DOHH2 (cell line): ENCODE data around the gene RABEPK.
"Not testable (repeated sequence)": the region's sequence is repeated elsewhere in the genome, so short reads cannot be mapped to it uniquely, and the experiment has no call there.

ENCODE experiments used
- H3F3A ChIP-seq: fragments of 200-600 bp; sonication (generic), shearing (Covaris generic); 2 replicates; pipeline ENCODE4 v1.6.0; 2016; ENCODE audit warnings: antibody characterized with exemption, mild to moderate bottlenecking; ENCODE audit not compliant: control insufficient read depth, insufficient read depth
- H3K27ac ChIP-seq: fragments of 200-600 bp; sonication (generic); 2 replicates; pipeline ENCODE4 v1.5.1; 2014; ENCODE audit warnings: low read depth, mild to moderate bottlenecking, low read length, moderate library complexity
- H3K27me3 ChIP-seq: fragments of 200-600 bp; sonication (generic); 2 replicates; pipeline ENCODE4 v1.6.1; 2014; ENCODE audit warnings: mild to moderate bottlenecking, low read length, mixed read lengths; ENCODE audit not compliant: control insufficient read depth
- H3K36me3 ChIP-seq: fragments of 200-600 bp; sonication (generic); 2 replicates; pipeline ENCODE4 v1.6.1; 2014; ENCODE audit warnings: mild to moderate bottlenecking, low read length, moderate library complexity, mixed read lengths; ENCODE audit not compliant: control insufficient read depth
- H3K4me1 ChIP-seq: fragments of 200-600 bp; sonication (generic); 2 replicates; pipeline ENCODE4 v1.6.1; 2014; ENCODE audit warnings: mild to moderate bottlenecking, low read length, mixed read lengths; ENCODE audit not compliant: control insufficient read depth
- H3K4me2 ChIP-seq: fragments of 200-600 bp; sonication (generic); 2 replicates; pipeline ENCODE4 v1.6.0; 2014; ENCODE audit warnings: mild to moderate bottlenecking, low read length, moderate library complexity
- H3K4me3 ChIP-seq: fragments of 200-600 bp; sonication (generic); 2 replicates; pipeline ENCODE4 v1.5.1; 2014; ENCODE audit warnings: mild to moderate bottlenecking, low read length, mixed read lengths
- H3K79me2 ChIP-seq: fragments of 200-600 bp; sonication (generic); 2 replicates; pipeline ENCODE4 v1.6.1; 2014; ENCODE audit warnings: mild to moderate bottlenecking, low read length, mixed read lengths; ENCODE audit not compliant: control insufficient read depth
- H3K9me2 ChIP-seq: fragments of 200-600 bp; sonication (generic); replicated peaks from 2 replicates; pipeline ENCODE4 v1.6.1; 2014; ENCODE audit warnings: mild to moderate bottlenecking, low read length, mixed read lengths; ENCODE audit not compliant: control insufficient read depth
- H3K9me3 ChIP-seq: fragments of 200-600 bp; sonication (generic); 2 replicates; pipeline ENCODE4 v1.6.1; 2014; ENCODE audit warnings: antibody characterized with exemption, low read length, mixed read lengths; ENCODE audit not compliant: control insufficient read depth, insufficient read depth
- H4K20me1 ChIP-seq: fragments of 200-600 bp; sonication (generic); 2 replicates; pipeline ENCODE4 v1.6.0; 2014; ENCODE audit warnings: low read depth, mild to moderate bottlenecking, antibody characterized with exemption, low read length, moderate library complexity; ENCODE audit not compliant: control insufficient read depth, insufficient read depth
- CTCF ChIP-seq: fragments of 200-600 bp; sonication (generic); IDR thresholded peaks from one replicate; pipeline ENCODE4 v1.5.1; 2014; ENCODE audit warnings: antibody characterized with exemption, mild to moderate bottlenecking, low read depth, low read length; ENCODE audit not compliant: poor library complexity, severe bottlenecking
- EZH2phosphoT487 ChIP-seq: fragments of 200-600 bp; sonication (generic); IDR thresholded peaks from 2 replicates; pipeline ENCODE4 v1.6.1; 2017; ENCODE audit warnings: borderline replicate concordance, mild to moderate bottlenecking, antibody characterized with exemption, low read length, moderate library complexity, mixed read lengths

The RABEPK gene

GRCh38 chr9:125235804-125236519, 35.6 kb downstream of the RABEPK start:
- TF ChIP-seq EZH2phosphoT487: no peak
- no peaks in the 10 kb centered on the region for H3K9me2 ChIP-seq
- H3K4me1 ChIP-seq: peaks cover 36% of the 10 kb centered on the region
- H3F3A ChIP-seq: peaks cover 69% of the 10 kb centered on the region
- peaks cover 57% of the 10 kb centered on the region for H3K79me2 ChIP-seq
- no peaks in the 10 kb centered on the region for H3K27me3 ChIP-seq
- no peak overlapping the region for H3K27ac ChIP-seq
- H3K4me2 ChIP-seq: peak overlapping the region; percentile 83
- peaks cover 20% of the 10 kb centered on the region for H4K20me1 ChIP-seq
- 0 out of 2 replicates have a peak overlapping the region, but pooled peaks have one; percentile 2 for H3K4me3 ChIP-seq
- H3K9me3 ChIP-seq: no peaks in the 10 kb centered on the region
- peaks cover 71% of the 10 kb centered on the region for H3K36me3 ChIP-seq

GRCh38 chr9:125236520-125237159, 36.3 kb downstream of the RABEPK start:
- peak overlapping the region; percentile 83 for H3K4me2 ChIP-seq
- peaks cover 20% of the 10 kb centered on the region for H4K20me1 ChIP-seq
- H3K27me3 ChIP-seq, H3K9me2 ChIP-seq, H3K27ac ChIP-seq, H3K9me3 ChIP-seq: not testable (repeated sequence)
- H3K79me2 ChIP-seq: peaks cover 62% of the 10 kb centered on the region
- H3F3A ChIP-seq: peaks cover 69% of the 10 kb centered on the region
- 0 out of 2 replicates have a peak overlapping the region, but pooled peaks have one; percentile 99 for H3K4me3 ChIP-seq
- H3K4me1 ChIP-seq: peaks cover 36% of the 10 kb centered on the region
- H3K36me3 ChIP-seq: peaks cover 73% of the 10 kb centered on the region

GRCh38 chr9:125238127-125238914, 38.0 kb downstream of the RABEPK start:
- peaks cover 75% of the 10 kb centered on the region for H3K36me3 ChIP-seq
- H3K9me2 ChIP-seq: no peaks in the 10 kb centered on the region
- H3K79me2 ChIP-seq: peaks cover 71% of the 10 kb centered on the region
- H3F3A ChIP-seq: peaks cover 66% of the 10 kb centered on the region
- peak overlapping the region; percentile 99 for H3K4me3 ChIP-seq
- H3K4me2 ChIP-seq: peak overlapping the region; percentile 83
- peaks cover 20% of the 10 kb centered on the region for H4K20me1 ChIP-seq
- TF ChIP-seq CTCF (no peak), EZH2phosphoT487 (no peak)
- no peak overlapping the region for H3K27ac ChIP-seq
- no peaks in the 10 kb centered on the region for H3K27me3 ChIP-seq
- H3K9me3 ChIP-seq: no peaks in the 10 kb centered on the region
- peaks cover 41% of the 10 kb centered on the region for H3K4me1 ChIP-seq

GRCh38 chr9:125238915-125239446, 38.6 kb downstream of the RABEPK start:
- H3K4me1 ChIP-seq: peaks cover 41% of the 10 kb centered on the region
- H3K36me3 ChIP-seq: peaks cover 71% of the 10 kb centered on the region
- no peak for TF ChIP-seq CTCF
- TF ChIP-seq EZH2phosphoT487: no peak
- peak overlapping the region; percentile 83 for H3K4me2 ChIP-seq
- no peaks in the 10 kb centered on the region for H3K9me3 ChIP-seq
- peaks cover 20% of the 10 kb centered on the region for H4K20me1 ChIP-seq
- peaks cover 63% of the 10 kb centered on the region for H3F3A ChIP-seq
- H3K27me3 ChIP-seq: no peaks in the 10 kb centered on the region
- H3K27ac ChIP-seq: no peak overlapping the region
- no peaks in the 10 kb centered on the region for H3K9me2 ChIP-seq
- H3K79me2 ChIP-seq: peaks cover 71% of the 10 kb centered on the region
- H3K4me3 ChIP-seq: peak overlapping the region; percentile 99
